Nephron (organoid): ENCODE results near the gene HIPK3.

Experiments
- H3K27ac Mint-ChIP-seq, 3 experiments: 2 replicates each; pipeline ENCODE4 v1.8.0; 2020; ENCODE audit warnings: mixed read lengths in 3 of 3, mild to moderate bottlenecking in 2 of 3, moderate library complexity in 1 of 3
- H3K27me3 Mint-ChIP-seq: 2 replicates; pipeline ENCODE4 v1.8.0; 2021; ENCODE audit warnings: low read depth, mild to moderate bottlenecking, moderate library complexity, mixed read lengths
- H3K36me3 Mint-ChIP-seq: 2 replicates; pipeline ENCODE4 v1.8.0; 2020; ENCODE audit warnings: low read depth, mixed read lengths
- H3K4me1 Mint-ChIP-seq: 2 replicates; pipeline ENCODE4 v1.8.0; 2020; ENCODE audit warnings: mixed read lengths
- H3K4me3 Mint-ChIP-seq, 3 experiments: 2 replicates each; pipeline ENCODE4 v1.8.0; 2020; ENCODE audit warnings: mild to moderate bottlenecking in 3 of 3, mixed read lengths in 3 of 3, moderate library complexity in 2 of 3
- H3K9me3 Mint-ChIP-seq: 2 replicates; pipeline ENCODE4 v1.8.0; 2020; ENCODE audit warnings: mixed read lengths
- TF ChIP-seq, protein P1 (sequence below), 3 experiments: fragments of 200-600 bp; sonication (generic); IDR thresholded peaks; one replicate each; pipeline ENCODE4 v1.5.0; 2021; ENCODE audit warnings: antibody characterized with exemption in 3 of 3; ENCODE audit not compliant: unreplicated experiment in 3 of 3

HIPK3 gene

DNA sequence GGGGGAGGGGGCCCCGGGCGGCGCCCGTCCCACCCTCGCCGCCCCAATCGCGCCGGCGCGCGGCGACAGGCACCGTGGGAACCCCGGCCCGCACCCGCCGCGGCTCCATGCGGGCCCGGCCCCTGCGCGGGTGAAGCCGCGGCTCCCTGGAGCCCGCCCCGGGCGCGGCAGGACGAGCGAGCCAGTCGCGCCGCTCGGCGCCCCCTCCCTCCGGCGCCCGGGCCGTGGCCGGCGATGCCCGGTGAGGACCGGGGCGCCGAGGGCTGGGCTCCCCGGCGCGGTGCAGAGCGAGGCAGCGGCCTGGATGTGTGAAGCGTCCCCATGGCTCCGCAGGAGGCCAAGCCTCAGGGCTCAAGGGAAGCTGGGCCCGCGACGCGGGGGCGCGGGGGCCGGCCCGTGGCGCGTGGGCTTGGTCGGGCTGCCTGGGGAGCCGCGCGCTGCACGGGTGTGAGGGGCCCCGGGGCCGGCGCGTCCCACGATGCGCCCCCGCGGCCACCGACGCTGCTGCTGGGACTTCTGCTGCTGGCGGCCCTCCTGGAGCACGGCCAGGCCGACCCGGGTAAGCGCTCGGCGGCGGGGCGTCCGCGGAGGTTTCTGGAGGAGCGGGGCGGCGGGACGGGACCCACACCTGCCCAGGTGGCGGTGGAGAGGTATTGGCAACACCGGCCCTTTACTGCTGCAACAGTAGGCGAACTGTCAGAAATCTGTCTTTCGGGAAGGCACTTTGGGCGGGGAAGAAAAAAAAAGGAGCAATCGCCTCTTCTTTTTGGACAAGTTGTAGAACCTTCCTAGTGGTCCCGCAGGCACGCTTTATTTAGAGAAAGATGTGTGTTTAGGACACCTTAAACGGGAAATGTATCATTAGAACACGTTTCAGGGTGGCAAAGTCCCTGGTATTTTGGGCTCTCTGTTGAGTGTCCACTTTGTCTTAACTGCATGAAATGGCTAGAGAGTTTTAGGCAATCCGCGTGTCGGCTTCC, 119.4 kb downstream of the HIPK3 start:
- TF ChIP-seq, protein P1, sequence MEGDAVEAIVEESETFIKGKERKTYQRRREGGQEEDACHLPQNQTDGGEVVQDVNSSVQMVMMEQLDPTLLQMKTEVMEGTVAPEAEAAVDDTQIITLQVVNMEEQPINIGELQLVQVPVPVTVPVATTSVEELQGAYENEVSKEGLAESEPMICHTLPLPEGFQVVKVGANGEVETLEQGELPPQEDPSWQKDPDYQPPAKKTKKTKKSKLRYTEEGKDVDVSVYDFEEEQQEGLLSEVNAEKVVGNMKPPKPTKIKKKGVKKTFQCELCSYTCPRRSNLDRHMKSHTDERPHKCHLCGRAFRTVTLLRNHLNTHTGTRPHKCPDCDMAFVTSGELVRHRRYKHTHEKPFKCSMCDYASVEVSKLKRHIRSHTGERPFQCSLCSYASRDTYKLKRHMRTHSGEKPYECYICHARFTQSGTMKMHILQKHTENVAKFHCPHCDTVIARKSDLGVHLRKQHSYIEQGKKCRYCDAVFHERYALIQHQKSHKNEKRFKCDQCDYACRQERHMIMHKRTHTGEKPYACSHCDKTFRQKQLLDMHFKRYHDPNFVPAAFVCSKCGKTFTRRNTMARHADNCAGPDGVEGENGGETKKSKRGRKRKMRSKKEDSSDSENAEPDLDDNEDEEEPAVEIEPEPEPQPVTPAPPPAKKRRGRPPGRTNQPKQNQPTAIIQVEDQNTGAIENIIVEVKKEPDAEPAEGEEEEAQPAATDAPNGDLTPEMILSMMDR (IDR thresholded peaks at IDR 0.05; ENCODE audit: unreplicated experiment in 3 of 3), result no peak
- H3K27me3 Mint-ChIP-seq, result peaks cover 54% of the 10 kb centered on the region
- H3K27ac Mint-ChIP-seq, result no peak overlapping the region
- peaks cover 13% of the 10 kb centered on the region for H3K4me1 Mint-ChIP-seq
- no peaks in the 10 kb centered on the region for H3K36me3 Mint-ChIP-seq
- H3K9me3 Mint-ChIP-seq, result no peaks in the 10 kb centered on the region
- H3K4me3 Mint-ChIP-seq, result peak overlapping the region; percentile 70 to 83 (median 76)

DNA sequence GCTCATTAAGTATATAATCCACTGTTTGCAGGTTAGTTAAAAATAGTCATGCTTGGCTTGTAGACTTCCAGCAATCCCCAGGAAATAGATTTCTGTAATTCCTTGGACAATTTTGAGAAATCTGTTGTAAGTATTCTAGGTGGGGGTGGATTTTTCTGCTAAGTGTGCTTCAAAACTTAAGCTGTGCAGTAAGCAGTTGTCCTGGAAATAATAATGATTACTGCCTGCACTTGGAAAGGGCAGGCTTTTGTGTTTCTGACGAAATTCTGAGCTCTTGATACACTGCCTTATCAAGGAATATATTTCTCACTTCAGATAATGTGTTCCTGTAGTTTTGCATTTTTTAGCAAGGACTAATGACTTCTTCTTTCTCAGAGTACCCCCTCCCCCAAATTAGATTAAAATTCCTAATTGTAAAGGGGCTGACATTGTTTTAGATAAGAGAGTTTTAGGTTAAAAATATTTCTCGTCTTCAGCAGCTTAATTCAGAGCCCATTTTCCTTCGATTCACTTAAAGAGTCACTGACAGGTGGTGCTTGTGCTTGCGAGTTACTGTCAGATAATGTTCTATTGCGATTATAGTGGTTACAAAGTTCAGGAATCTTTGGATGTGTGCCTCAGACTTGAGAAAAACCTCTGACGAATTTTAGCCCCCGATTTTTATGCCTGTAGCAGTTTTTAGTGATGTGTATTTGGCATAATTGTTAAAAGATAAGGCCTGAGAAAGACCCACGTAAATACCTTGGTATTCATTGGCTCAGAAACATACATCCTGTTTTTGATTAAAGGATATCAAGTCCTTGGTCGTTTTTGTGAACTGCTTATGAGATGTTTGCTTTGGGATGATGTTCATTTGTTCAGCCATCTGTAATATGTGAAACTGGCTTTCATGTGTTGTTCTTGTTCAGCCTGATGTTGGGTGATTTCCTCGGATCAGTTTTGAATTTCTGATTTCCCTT, 120.5 kb downstream of the HIPK3 start:
- no peaks in the 10 kb centered on the region for H3K36me3 Mint-ChIP-seq
- no peaks in the 10 kb centered on the region for H3K9me3 Mint-ChIP-seq
- H3K4me1 Mint-ChIP-seq, result peaks cover 13% of the 10 kb centered on the region
- no peak overlapping the region for H3K27ac Mint-ChIP-seq
- H3K4me3 Mint-ChIP-seq, result peak overlapping the region; percentile 70 to 83 (median 76)
- H3K27me3 Mint-ChIP-seq, result peaks cover 46% of the 10 kb centered on the region
- TF ChIP-seq, protein P1 (IDR thresholded peaks at IDR 0.05; ENCODE audit: unreplicated experiment in 3 of 3), result no peak

DNA sequence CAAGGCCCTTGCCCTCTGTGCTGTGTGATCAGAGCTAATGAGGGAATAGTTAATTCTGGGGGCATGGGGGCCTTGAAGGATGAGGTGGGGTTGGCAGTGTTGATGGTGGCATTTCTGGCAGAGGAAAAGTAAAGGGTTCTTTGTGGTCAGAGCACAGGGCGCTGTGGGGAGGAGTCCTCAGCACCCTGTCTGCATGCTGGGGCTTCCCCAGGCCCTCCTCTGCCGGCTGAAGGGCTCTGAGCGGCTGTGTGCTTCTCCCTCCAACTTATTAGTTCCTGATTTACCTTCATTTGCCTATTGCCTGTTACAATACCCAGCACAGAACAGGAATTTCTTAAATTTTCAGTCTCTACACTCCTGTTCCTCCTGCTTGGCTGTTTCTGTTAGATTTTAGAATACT, 122.8 kb downstream of the HIPK3 start:
- Mint-ChIP-seq H3K9me3 (no peaks in the 10 kb centered on the region), H3K27ac (no peak overlapping the region), H3K36me3 (no peaks in the 10 kb centered on the region), H3K4me3 (no peak overlapping the region), H3K27me3 (peaks cover 31% of the 10 kb centered on the region), H3K4me1 (peaks cover 13% of the 10 kb centered on the region)
- TF ChIP-seq, protein P1 (IDR thresholded peaks at IDR 0.05; ENCODE audit: unreplicated experiment in 3 of 3), result no peak

DNA sequence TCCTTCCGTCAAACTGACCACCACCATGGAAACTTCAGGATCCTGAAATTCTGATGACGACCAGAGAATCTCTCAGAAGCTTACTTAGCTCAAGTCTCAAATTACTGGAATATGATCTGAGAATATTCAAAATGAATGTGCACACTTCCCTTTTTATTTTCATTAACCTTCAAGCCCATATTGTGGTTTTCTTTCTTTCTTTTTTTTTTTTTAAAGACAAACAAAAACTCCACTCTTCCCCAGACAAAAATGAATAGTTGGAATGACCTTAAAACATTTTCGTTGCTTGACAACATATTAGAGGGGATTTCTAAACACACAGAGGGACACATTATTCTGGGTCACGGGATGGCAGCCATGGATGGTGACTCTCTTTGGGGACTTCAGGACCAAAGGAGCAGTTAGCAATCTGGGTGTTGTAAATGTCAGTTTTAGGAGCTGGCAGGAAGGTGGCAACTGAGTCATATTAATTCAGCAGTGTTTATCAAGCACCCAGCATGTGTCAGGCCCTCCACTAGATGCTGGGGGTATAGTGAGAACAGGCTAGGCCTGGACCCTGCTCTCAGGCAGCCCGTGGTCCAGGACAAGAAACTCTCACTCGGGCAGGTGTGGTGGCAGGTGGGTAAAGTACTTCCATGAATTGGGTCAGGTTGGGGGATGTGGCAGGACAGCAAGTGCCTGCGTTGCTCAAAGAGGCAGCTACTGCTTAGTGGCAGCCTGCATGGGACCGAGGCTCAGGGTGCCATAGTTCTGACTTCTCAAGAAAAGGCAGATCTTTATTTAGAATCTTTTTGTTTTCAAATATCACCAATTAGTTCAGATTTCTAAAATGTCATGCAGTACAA, 126.1 kb downstream of the HIPK3 start:
- Mint-ChIP-seq H3K27me3 (peaks cover 7% of the 10 kb centered on the region), H3K36me3 (no peaks in the 10 kb centered on the region), H3K9me3 (peaks cover 5% of the 10 kb centered on the region), H3K27ac (no peak overlapping the region), H3K4me1 (peaks cover 4% of the 10 kb centered on the region), H3K4me3 (no peak overlapping the region)
- TF ChIP-seq, protein P1 (IDR thresholded peaks at IDR 0.05; ENCODE audit: unreplicated experiment in 3 of 3), result no peak

DNA sequence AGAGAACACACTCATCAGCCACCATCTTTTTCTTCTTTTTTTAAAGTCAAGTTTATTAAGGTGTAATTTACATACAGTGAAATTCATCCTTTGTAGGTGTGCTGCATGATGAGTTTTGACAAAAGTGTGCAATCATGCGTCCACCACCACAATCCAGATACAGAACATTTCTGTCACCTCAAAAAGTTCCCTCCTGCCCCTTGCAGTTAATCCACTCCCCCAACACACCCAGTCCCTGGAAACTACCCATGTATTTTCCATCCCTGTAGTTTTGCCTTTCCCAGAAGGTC, 126.7 kb downstream of the HIPK3 start:
- no peaks in the 10 kb centered on the region for H3K4me1 Mint-ChIP-seq
- no peak overlapping the region for H3K27ac Mint-ChIP-seq
- peaks cover 5% of the 10 kb centered on the region for H3K9me3 Mint-ChIP-seq
- H3K4me3 Mint-ChIP-seq, result no peak overlapping the region
- no peaks in the 10 kb centered on the region for H3K36me3 Mint-ChIP-seq
- TF ChIP-seq, protein P1 (IDR thresholded peaks at IDR 0.05; ENCODE audit: unreplicated experiment in 3 of 3), result no peak
- peaks cover 2% of the 10 kb centered on the region for H3K27me3 Mint-ChIP-seq
